H1 (cell line): ENCODE results near the gene CAPN11. TPM values are rescaled to one million over a fixed set of nuclear protein-coding genes. Genes with fewer than 3 reads are reported as not detected.

Experiments
- CTCF ChIA-PET: fragments of 300-600 bp; sonication (Branson Sonifier 250); formaldehyde crosslinking; loops from one replicate; lab custom pipeline; 2021; ENCODE audit not compliant: partially characterized antibody; lab: Charles Lee
- POLR2A ChIA-PET: fragments of 300-600 bp; sonication (Branson Sonifier 250); formaldehyde crosslinking; loops from one replicate; lab custom pipeline; 2021; ENCODE audit warnings: inconsistent platforms; ENCODE audit not compliant: partially characterized antibody; lab: Charles Lee
- DNase-seq, 2 experiments: peaks; one replicate each; pipeline versions ENCODE4 v3.0.0 to v3.0.0-alpha.2; 2010 to 2022; ENCODE audit warnings: low spot score in 2 of 2, low read depth in 1 of 2, mixed read lengths in 1 of 2
- FAIRE-seq: peaks from 2 replicates; lab custom pipeline; 2011; peaks lifted over from hg19 to GRCh38; lab: Jason Lieb, UNC
- H2AFZ ChIP-seq: 2 replicates; pipeline ENCODE4 v1.8.1; 2012; ENCODE audit warnings: low read length, inconsistent platforms
- H2AK5ac ChIP-seq: 2 replicates; pipeline ENCODE4 v1.6.1; 2013; ENCODE audit warnings: low read depth, low read length
- H2BK120ac ChIP-seq: replicated peaks from 2 replicates; pipeline ENCODE3; 2013; ENCODE audit warnings: low read depth, low read length, inconsistent platforms
- H2BK12ac ChIP-seq: 2 replicates; pipeline ENCODE4 v1.6.1; 2013; ENCODE audit warnings: low read depth, low read length
- H2BK15ac ChIP-seq: 2 replicates; pipeline ENCODE4 v1.6.1; 2013; ENCODE audit warnings: low read length
- H2BK20ac ChIP-seq: 2 replicates; pipeline ENCODE4 v1.6.1; 2013; ENCODE audit warnings: low read length
- H2BK5ac ChIP-seq: 2 replicates; pipeline ENCODE4 v1.6.1; 2013; ENCODE audit warnings: low read depth, low read length
- H3K14ac ChIP-seq: 2 replicates; pipeline ENCODE4 v1.6.1; 2013; ENCODE audit warnings: inconsistent platforms; ENCODE audit not compliant: insufficient read length
- H3K18ac ChIP-seq: 2 replicates; pipeline ENCODE4 v1.6.1; 2013; ENCODE audit warnings: low read length; ENCODE audit errors: extremely low read depth
- H3K23ac ChIP-seq: 2 replicates; pipeline ENCODE4 v1.6.1; 2013; ENCODE audit warnings: inconsistent platforms; ENCODE audit not compliant: insufficient read length
- H3K23me2 ChIP-seq: 2 replicates; pipeline ENCODE4 v1.6.1; 2013; ENCODE audit warnings: low read depth, low read length
- H3K27ac ChIP-seq: 2 replicates; pipeline ENCODE4 v1.6.1; 2011; ENCODE audit warnings: low read depth, low read length, inconsistent platforms
- H3K27me3 ChIP-seq, 4 experiments: replicated peaks in 1 of 4; 1 replicate in 1 of 4; 2 replicates in 3 of 4; pipeline versions ENCODE4 v1.6.1 to v1.8.1; 2011 to 2013; ENCODE audit warnings: low read length in 3 of 4, mild to moderate bottlenecking in 3 of 4, inconsistent platforms in 2 of 4, mixed read lengths in 2 of 4, moderate library complexity in 1 of 4; ENCODE audit not compliant: control insufficient read depth in 3 of 4, insufficient read depth in 3 of 4; ENCODE audit errors: extremely low read depth in 1 of 4
- H3K36me3 ChIP-seq, 4 experiments: 2 replicates each; pipeline versions ENCODE4 v1.6.1 to v1.8.1; 2011 to 2013; ENCODE audit warnings: mild to moderate bottlenecking in 4 of 4, low read length in 3 of 4, moderate library complexity in 2 of 4, control low read depth in 1 of 4, inconsistent platforms in 1 of 4; ENCODE audit not compliant: insufficient read depth in 4 of 4, control insufficient read depth in 2 of 4
- H3K4ac ChIP-seq: replicated peaks from 2 replicates; pipeline ENCODE3; 2013; ENCODE audit warnings: low read length, low read depth, mixed read lengths, inconsistent platforms; ENCODE audit not compliant: insufficient read length
- H3K4me1 ChIP-seq, 4 experiments: replicated peaks in 1 of 4; 1 replicate in 1 of 4; 2 replicates in 3 of 4; pipeline versions ENCODE4 v1.6.1 to v1.8.1; 2011 to 2013; ENCODE audit warnings: low read length in 3 of 4, inconsistent platforms in 2 of 4, mixed read lengths in 1 of 4; ENCODE audit not compliant: insufficient read depth in 4 of 4, control insufficient read depth in 3 of 4
- H3K4me2 ChIP-seq, 2 experiments: 2 replicates each; pipeline versions ENCODE4 v1.6.1 to v1.8.1; 2011 to 2013; ENCODE audit warnings: low read depth in 2 of 2, low read length in 2 of 2, control low read depth in 1 of 2, inconsistent platforms in 1 of 2, mild to moderate bottlenecking in 1 of 2; ENCODE audit not compliant: insufficient read depth in 1 of 2
- H3K4me3 ChIP-seq, 4 experiments: fragments of 200-600, 300-600 bp in 1 of 4; sonication (generic), shearing (Covaris generic), sonication (Bioruptor Twin) in 1 of 4; 2 replicates each; pipeline versions ENCODE4 v1.5.1 to v1.8.1; 2011 to 2016; ENCODE audit warnings: low read length in 4 of 4, low read depth in 3 of 4, control low read depth in 2 of 4, inconsistent platforms in 2 of 4, mild to moderate bottlenecking in 2 of 4, mixed read lengths in 1 of 4, moderate library complexity in 1 of 4; ENCODE audit not compliant: insufficient read depth in 2 of 4; ENCODE audit errors: extremely low read depth in 1 of 4
- H3K56ac ChIP-seq: replicated peaks from 2 replicates; pipeline ENCODE3; 2013; ENCODE audit warnings: low read depth, mild to moderate bottlenecking, mixed read lengths, low read length, inconsistent platforms; ENCODE audit not compliant: insufficient read length
- H3K79me1 ChIP-seq: 2 replicates; pipeline ENCODE4 v1.6.1; 2013; ENCODE audit warnings: low read depth, low read length, control low read depth
- H3K79me2 ChIP-seq, 2 experiments: 2 replicates each; pipeline versions ENCODE4 v1.6.1 to v1.8.1; 2012 to 2013; ENCODE audit warnings: low read length in 2 of 2, mild to moderate bottlenecking in 2 of 2, inconsistent platforms in 1 of 2; ENCODE audit not compliant: insufficient read depth in 2 of 2, control insufficient read depth in 1 of 2
- H3K9ac ChIP-seq, 4 experiments: replicated peaks in 1 of 4; 1 replicate in 1 of 4; 2 replicates in 3 of 4; pipeline versions ENCODE4 v1.6.1 to v1.8.1; 2011 to 2013; ENCODE audit warnings: low read depth in 3 of 4, low read length in 3 of 4, control low read depth in 2 of 4, mild to moderate bottlenecking in 2 of 4, moderate library complexity in 2 of 4, inconsistent platforms in 1 of 4; ENCODE audit errors: extremely low read depth in 1 of 4
- H3K9me3 ChIP-seq, 2 experiments: 2 replicates each; pipeline versions ENCODE4 v1.6.1 to v1.8.1; 2012 to 2013; ENCODE audit warnings: mild to moderate bottlenecking in 2 of 2, moderate library complexity in 2 of 2, control low read depth in 1 of 2, inconsistent platforms in 1 of 2, low read depth in 1 of 2, low read length in 1 of 2, mixed read lengths in 1 of 2; ENCODE audit not compliant: insufficient read depth in 2 of 2
- H4K20me1 ChIP-seq, 2 experiments: replicated peaks in 1 of 2; 2 replicates each; pipeline versions ENCODE3 to v1.8.1; 2011 to 2013; ENCODE audit warnings: inconsistent platforms in 2 of 2, low read length in 2 of 2, mild to moderate bottlenecking in 1 of 2; ENCODE audit not compliant: insufficient read depth in 2 of 2, control insufficient read depth in 1 of 2
- H4K5ac ChIP-seq: 2 replicates; pipeline ENCODE4 v1.6.1; 2013; ENCODE audit warnings: low read length, low read depth, mixed read lengths, inconsistent platforms; ENCODE audit not compliant: insufficient read length
- H4K8ac ChIP-seq: 2 replicates; pipeline ENCODE4 v1.8.0; 2013; ENCODE audit warnings: mild to moderate bottlenecking, moderate library complexity, low read length, inconsistent platforms; ENCODE audit not compliant: insufficient read depth; ENCODE audit errors: extremely low read depth
- H4K91ac ChIP-seq: replicated peaks from 2 replicates; pipeline ENCODE3; 2013; ENCODE audit warnings: low read length, mixed read lengths, inconsistent platforms; ENCODE audit not compliant: insufficient read length
- CHD2 ChIP-seq: IDR thresholded peaks from 2 replicates; pipeline ENCODE4 v1.6.1; 2012; ENCODE audit warnings: low read length, improper control_type of control experiment
- CTCF ChIP-seq, 3 experiments: IDR thresholded peaks; 1 replicate in 2 of 3; 2 replicates in 1 of 3; pipeline versions ENCODE4 v1.5.1 to v1.6.1; 2011; ENCODE audit warnings: low read length in 3 of 3, mild to moderate bottlenecking in 3 of 3, inconsistent platforms in 2 of 3, low read depth in 1 of 3, moderate library complexity in 1 of 3; ENCODE audit not compliant: insufficient read depth in 1 of 3; ENCODE audit errors: control extremely low read depth in 1 of 3
- EGR1 ChIP-seq: IDR thresholded peaks from 2 replicates; pipeline ENCODE4 v1.6.1; 2011; ENCODE audit warnings: low read depth, low read length, borderline replicate concordance
- MAFK ChIP-seq: IDR thresholded peaks from 2 replicates; pipeline ENCODE4 v1.6.1; 2012; ENCODE audit warnings: low read depth, mild to moderate bottlenecking, improper control_type of control experiment, low read length
- polyA plus RNA-seq, 7 experiments: library from polyadenylated mRNA; depleted of rRNA in 3 of 7; stranded (reverse) in 5 of 7; unstranded in 2 of 7; fragments of >200 nt in 5 of 7; fragments of 200-250 nt in 2 of 7; gene quantifications; 1 replicate in 5 of 7; 2 replicates in 1 of 7; 4 replicates in 1 of 7; pipeline versions ENCODE4 v1.2.1 to v1.2.3, GENCODE V29; 2011 to 2013; ENCODE audit warnings: missing spikeins in 2 of 7, mixed read lengths in 2 of 7
- total RNA-seq: library from RNA; stranded (reverse); fragmentation: NEBNext Ultra II Directional; extraction: Animal tissue kit (Norgen Biotek cat#: 25700); gene quantifications from 2 replicates; pipeline ENCODE4 v1.2.1, GENCODE V29; 2021

The CAPN11 gene
- total and polyA plus RNA-seq, 2 of the 8 experiments (the other 6 are each of a cell fraction or from before 2014, with no cell fraction given) = 0.95 to 0.97 TPM

GRCh38 chr6:44145839-44146238 is 12.8 kb upstream of the CAPN11 start:
- Histone ChIP-seq H3K9me3 (no peaks in the 10 kb centered on the region), H3K23ac (no peak overlapping the region), H2AK5ac (no peak overlapping the region), H3K36me3 (peaks cover 13 to 44% (median 26%) of the 10 kb centered on the region in 4 experiments), H2BK20ac (no peak overlapping the region), H3K9ac (no peak overlapping the region), H3K14ac (no peak overlapping the region), H4K8ac (no peak overlapping the region), H4K91ac (no peak overlapping the region), H3K23me2 (no peaks in the 10 kb centered on the region; the same call in 1 of the 2 replicates), H3K4me2 (no peak overlapping the region), H2BK15ac (no peak overlapping the region), H3K56ac (no peak overlapping the region), H3K4me1 (no peaks in the 10 kb centered on the region), H3K18ac (no peak overlapping the region), H2BK12ac (no peak overlapping the region), H3K79me2 (no peaks in the 10 kb centered on the region), H3K27ac (no peak overlapping the region), H3K4ac (no peak overlapping the region), H3K4me3 (no peak overlapping the region), H2AFZ (no peak overlapping the region), H2BK5ac (no peak overlapping the region), H3K79me1 (no peaks in the 10 kb centered on the region; the same call in 1 of the 2 replicates), H4K5ac (no peak overlapping the region), H2BK120ac (no peak overlapping the region), H4K20me1 (peaks cover 0 to 2% of the 10 kb centered on the region in 2 experiments), H3K27me3 (no peaks in the 10 kb centered on the region)
- CTCF ChIA-PET = interaction anchor here (1.2 kb wide), 1 partner anchor 12 kb away, joined by 3 read pairs; no protein-coding TSS in a partner anchor
- FAIRE-seq (no peak), DNase-seq (no peak)
- POLR2A ChIA-PET = interaction anchor here (0.8 kb wide), 1 partner anchor 19 kb away, joined by 3 read pairs; no protein-coding TSS in a partner anchor
- TF ChIP-seq EGR1 = no peak
- TF ChIP-seq CHD2 = no peak
- TF ChIP-seq MAFK = no peak
- TF ChIP-seq CTCF (IDR thresholded peaks at IDR 0.05; ENCODE audit: control extremely low read depth in 1 of 3, insufficient read depth in 1 of 3, low read depth in 1 of 3, low read length in 3 of 3) = no peak
